ENCODE measurements around the gene IQCF6. TPM values are rescaled to one million over a fixed set of nuclear protein-coding genes. Genes with fewer than 3 reads are reported as not detected.

Gene IQCF6
- total and polyA plus RNA-seq, 7 donors = not detected

GRCh38 chr3:51817375-51817774 is 38.3 kb upstream of the IQCF6 start:
- intact Hi-C loops (cut with DNase I) = no loop called here

GRCh38 chr3:51816723-51817122 is 37.7 kb upstream of the IQCF6 start:
- TF ChIP-seq, protein P1, sequence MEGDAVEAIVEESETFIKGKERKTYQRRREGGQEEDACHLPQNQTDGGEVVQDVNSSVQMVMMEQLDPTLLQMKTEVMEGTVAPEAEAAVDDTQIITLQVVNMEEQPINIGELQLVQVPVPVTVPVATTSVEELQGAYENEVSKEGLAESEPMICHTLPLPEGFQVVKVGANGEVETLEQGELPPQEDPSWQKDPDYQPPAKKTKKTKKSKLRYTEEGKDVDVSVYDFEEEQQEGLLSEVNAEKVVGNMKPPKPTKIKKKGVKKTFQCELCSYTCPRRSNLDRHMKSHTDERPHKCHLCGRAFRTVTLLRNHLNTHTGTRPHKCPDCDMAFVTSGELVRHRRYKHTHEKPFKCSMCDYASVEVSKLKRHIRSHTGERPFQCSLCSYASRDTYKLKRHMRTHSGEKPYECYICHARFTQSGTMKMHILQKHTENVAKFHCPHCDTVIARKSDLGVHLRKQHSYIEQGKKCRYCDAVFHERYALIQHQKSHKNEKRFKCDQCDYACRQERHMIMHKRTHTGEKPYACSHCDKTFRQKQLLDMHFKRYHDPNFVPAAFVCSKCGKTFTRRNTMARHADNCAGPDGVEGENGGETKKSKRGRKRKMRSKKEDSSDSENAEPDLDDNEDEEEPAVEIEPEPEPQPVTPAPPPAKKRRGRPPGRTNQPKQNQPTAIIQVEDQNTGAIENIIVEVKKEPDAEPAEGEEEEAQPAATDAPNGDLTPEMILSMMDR (IDR thresholded peaks at IDR 0.05) = no peak
- Histone ChIP-seq H3K4me3 (no peak overlapping the region), H3K36me3 (ENCODE audit: insufficient read depth in 1 of 2, low read depth in 1 of 2) (no peaks in the 10 kb centered on the region), H3K4me1 (no peaks in the 10 kb centered on the region), H3K9me3 (no peaks in the 10 kb centered on the region), H3K27me3 (ENCODE audit: insufficient read depth in 3 of 3, low read length in 2 of 3) (peaks cover 0 to 24% (median 0%) of the 10 kb centered on the region in 3 donors), H3K27ac (no peak overlapping the region)
- ATAC-seq (no peak), DNase-seq (no peak)
- intact Hi-C loops (cut with DNase I) = no loop called here
- WGBS, 3 donors = 80 to 86% (median 81%) methylated on average over 2 of the region's 2 CpGs

More at GRCh38 chr3:51817375-51817774, 38.3 kb upstream of the IQCF6 start:
- Histone ChIP-seq H3K27ac (no peak overlapping the region), H3K9me3 (no peaks in the 10 kb centered on the region), H3K36me3 (ENCODE audit: insufficient read depth in 1 of 2, low read depth in 1 of 2) (no peaks in the 10 kb centered on the region), H3K4me3 (no peak overlapping the region), H3K27me3 (ENCODE audit: insufficient read depth in 3 of 3, low read length in 2 of 3) (peaks cover 0 to 24% (median 0%) of the 10 kb centered on the region in 3 donors), H3K4me1 (no peaks in the 10 kb centered on the region)
- WGBS, 3 donors = 81 to 85% (median 82%) methylated on average over 2 of the region's 2 CpGs
- no peak for ATAC-seq
- no peak for DNase-seq
- TF ChIP-seq, protein P1 (IDR thresholded peaks at IDR 0.05) = no peak

- H3K9me3 ChIP-seq = no peaks in the 10 kb centered on the region
- H3K27ac ChIP-seq = no peak overlapping the region
- intact Hi-C loops (cut with DNase I) = no loop called here
- 65 to 70% (median 68%) methylated on average over 4 of the region's 4 CpGs for WGBS, 3 donors
- TF ChIP-seq, protein P1 (IDR thresholded peaks at IDR 0.05) = no peak
- H3K4me3 ChIP-seq = no peak overlapping the region
- ATAC-seq = no peak
- H3K36me3 ChIP-seq (ENCODE audit: insufficient read depth in 1 of 2, low read depth in 1 of 2) = no peaks in the 10 kb centered on the region
- H3K4me1 ChIP-seq = no peaks in the 10 kb centered on the region
- H3K27me3 ChIP-seq (ENCODE audit: insufficient read depth in 3 of 3, low read length in 2 of 3) = peaks cover 0 to 19% (median 0%) of the 10 kb centered on the region in 3 donors
- no peak for DNase-seq
These were observed 36.6 kb upstream of the IQCF6 start for GRCh38 chr3:51815614-51816013.

DNA sequence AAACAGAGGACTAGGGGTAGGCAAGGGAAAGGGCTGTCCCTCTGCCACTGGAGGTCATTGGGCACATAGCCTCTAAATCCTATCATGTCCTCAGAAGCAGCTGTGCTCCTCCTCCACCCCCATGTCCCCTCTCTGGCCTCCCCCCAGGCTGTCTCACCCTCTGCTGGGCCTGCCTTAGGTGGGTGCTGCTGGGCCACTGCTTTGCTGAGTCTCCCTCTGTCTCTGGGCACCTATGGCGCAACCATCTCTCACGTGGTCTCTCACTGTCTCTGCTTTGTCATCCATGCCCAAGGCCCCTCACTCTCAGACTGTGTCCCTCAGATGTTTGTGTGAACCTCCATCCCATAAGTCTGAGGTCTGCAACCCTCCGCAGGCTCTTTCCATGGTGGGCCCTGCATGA is 35.0 kb upstream of the IQCF6 start:
- 83 to 87% (median 86%) methylated on average over 3 of the region's 3 CpGs for WGBS, 3 donors

More for the DNA sequence above, 35.0 kb upstream of the IQCF6 start:
- intact Hi-C loops (cut with DNase I) = no loop called here
- Histone ChIP-seq H3K27me3 (ENCODE audit: insufficient read depth in 3 of 3, low read length in 2 of 3) (peaks cover 0 to 7% (median 0%) of the 10 kb centered on the region in 3 donors), H3K4me3 (no peak overlapping the region), H3K9me3 (no peaks in the 10 kb centered on the region), H3K27ac (no peak overlapping the region), H3K4me1 (no peaks in the 10 kb centered on the region), H3K36me3 (ENCODE audit: insufficient read depth in 1 of 2, low read depth in 1 of 2) (no peaks in the 10 kb centered on the region)
- ATAC-seq (no peak), DNase-seq (no peak)
- TF ChIP-seq, protein P1 (IDR thresholded peaks at IDR 0.05) = no peak

All from psoas muscle (tissue), 8 donors.